OCI-LY3 (cell line): Measurements from ENCODE around the gene CARD11.

Source experiments
- EZH2phosphoT487 ChIP-seq: fragments of 200-600 bp; shearing (Covaris generic); IDR thresholded peaks from 2 replicates; pipeline ENCODE4 v1.6.1; 2018; ENCODE audit warnings: antibody characterized with exemption, mixed run types, low read depth
- TF ChIP-seq, protein P1 (sequence below): fragments of 200-600, 300-600 bp; sonication (generic); IDR thresholded peaks from 2 replicates; pipeline ENCODE4 v1.5.1; 2014; ENCODE audit warnings: antibody characterized with exemption, low read length, low read depth

- TF ChIP-seq, protein P1, sequence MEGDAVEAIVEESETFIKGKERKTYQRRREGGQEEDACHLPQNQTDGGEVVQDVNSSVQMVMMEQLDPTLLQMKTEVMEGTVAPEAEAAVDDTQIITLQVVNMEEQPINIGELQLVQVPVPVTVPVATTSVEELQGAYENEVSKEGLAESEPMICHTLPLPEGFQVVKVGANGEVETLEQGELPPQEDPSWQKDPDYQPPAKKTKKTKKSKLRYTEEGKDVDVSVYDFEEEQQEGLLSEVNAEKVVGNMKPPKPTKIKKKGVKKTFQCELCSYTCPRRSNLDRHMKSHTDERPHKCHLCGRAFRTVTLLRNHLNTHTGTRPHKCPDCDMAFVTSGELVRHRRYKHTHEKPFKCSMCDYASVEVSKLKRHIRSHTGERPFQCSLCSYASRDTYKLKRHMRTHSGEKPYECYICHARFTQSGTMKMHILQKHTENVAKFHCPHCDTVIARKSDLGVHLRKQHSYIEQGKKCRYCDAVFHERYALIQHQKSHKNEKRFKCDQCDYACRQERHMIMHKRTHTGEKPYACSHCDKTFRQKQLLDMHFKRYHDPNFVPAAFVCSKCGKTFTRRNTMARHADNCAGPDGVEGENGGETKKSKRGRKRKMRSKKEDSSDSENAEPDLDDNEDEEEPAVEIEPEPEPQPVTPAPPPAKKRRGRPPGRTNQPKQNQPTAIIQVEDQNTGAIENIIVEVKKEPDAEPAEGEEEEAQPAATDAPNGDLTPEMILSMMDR: no peak
- TF ChIP-seq EZH2phosphoT487: no peak
Observed at GRCh38 chr7:3043544-3044371, at the start of gene CARD11.
